ENCODE measurements around the gene ARAF.

DNA sequence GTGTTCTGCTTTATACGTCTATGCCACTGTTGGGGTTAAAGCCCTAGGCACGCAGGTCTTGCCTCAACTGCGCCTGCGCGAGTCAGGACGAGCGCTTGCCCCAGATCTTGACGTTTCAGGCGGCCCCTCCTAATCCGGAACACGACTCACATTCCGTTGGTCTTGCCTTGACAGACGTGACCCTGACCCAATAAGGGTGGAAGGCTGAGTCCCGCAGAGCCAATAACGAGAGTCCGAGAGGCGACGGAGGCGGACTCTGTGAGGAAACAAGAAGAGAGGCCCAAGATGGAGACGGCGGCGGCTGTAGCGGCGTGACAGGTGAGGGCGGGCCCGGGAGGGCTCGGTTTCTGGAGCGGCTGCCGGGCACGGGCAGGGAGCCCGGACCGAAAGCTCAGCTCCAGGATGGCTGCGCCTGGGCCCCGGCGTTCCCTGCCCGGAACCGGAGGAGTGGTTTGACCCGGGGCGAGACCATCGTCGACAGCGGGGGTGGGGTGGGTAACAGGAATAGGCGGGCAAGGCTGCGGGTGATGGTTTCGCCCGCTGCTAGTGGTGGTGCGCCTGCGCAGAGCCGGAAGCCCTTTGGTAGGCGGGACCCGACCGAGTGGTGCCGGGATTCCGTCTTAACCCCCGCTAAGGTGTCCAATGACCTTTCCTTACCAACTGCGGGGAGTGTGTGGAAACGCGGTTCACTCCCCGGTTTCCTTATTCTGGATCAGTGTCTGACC is at the start of gene ARAF:
- TF ChIP-seq, protein P1, sequence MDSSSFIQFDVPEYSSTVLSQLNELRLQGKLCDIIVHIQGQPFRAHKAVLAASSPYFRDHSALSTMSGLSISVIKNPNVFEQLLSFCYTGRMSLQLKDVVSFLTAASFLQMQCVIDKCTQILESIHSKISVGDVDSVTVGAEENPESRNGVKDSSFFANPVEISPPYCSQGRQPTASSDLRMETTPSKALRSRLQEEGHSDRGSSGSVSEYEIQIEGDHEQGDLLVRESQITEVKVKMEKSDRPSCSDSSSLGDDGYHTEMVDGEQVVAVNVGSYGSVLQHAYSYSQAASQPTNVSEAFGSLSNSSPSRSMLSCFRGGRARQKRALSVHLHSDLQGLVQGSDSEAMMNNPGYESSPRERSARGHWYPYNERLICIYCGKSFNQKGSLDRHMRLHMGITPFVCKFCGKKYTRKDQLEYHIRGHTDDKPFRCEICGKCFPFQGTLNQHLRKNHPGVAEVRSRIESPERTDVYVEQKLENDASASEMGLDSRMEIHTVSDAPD (CRISPR knock-in tag; IDR thresholded peaks at IDR 0.05), result no peak
- TF ChIP-seq BRCA1 (CRISPR knock-in tag; IDR thresholded peaks at IDR 0.05) (no peak), RXRA (CRISPR knock-in tag; IDR thresholded peaks at IDR 0.05) (0 out of 2 replicates have a peak, but pooled peaks have one; percentile 21), ZNF850 (CRISPR knock-in tag; conservative IDR thresholded peaks at IDR 0.05) (no peak)
- TF ChIP-seq, protein P2, sequence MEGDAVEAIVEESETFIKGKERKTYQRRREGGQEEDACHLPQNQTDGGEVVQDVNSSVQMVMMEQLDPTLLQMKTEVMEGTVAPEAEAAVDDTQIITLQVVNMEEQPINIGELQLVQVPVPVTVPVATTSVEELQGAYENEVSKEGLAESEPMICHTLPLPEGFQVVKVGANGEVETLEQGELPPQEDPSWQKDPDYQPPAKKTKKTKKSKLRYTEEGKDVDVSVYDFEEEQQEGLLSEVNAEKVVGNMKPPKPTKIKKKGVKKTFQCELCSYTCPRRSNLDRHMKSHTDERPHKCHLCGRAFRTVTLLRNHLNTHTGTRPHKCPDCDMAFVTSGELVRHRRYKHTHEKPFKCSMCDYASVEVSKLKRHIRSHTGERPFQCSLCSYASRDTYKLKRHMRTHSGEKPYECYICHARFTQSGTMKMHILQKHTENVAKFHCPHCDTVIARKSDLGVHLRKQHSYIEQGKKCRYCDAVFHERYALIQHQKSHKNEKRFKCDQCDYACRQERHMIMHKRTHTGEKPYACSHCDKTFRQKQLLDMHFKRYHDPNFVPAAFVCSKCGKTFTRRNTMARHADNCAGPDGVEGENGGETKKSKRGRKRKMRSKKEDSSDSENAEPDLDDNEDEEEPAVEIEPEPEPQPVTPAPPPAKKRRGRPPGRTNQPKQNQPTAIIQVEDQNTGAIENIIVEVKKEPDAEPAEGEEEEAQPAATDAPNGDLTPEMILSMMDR (CRISPR knock-in tag; IDR thresholded peaks at IDR 0.05), result no peak
- TF ChIP-seq, protein P3, sequence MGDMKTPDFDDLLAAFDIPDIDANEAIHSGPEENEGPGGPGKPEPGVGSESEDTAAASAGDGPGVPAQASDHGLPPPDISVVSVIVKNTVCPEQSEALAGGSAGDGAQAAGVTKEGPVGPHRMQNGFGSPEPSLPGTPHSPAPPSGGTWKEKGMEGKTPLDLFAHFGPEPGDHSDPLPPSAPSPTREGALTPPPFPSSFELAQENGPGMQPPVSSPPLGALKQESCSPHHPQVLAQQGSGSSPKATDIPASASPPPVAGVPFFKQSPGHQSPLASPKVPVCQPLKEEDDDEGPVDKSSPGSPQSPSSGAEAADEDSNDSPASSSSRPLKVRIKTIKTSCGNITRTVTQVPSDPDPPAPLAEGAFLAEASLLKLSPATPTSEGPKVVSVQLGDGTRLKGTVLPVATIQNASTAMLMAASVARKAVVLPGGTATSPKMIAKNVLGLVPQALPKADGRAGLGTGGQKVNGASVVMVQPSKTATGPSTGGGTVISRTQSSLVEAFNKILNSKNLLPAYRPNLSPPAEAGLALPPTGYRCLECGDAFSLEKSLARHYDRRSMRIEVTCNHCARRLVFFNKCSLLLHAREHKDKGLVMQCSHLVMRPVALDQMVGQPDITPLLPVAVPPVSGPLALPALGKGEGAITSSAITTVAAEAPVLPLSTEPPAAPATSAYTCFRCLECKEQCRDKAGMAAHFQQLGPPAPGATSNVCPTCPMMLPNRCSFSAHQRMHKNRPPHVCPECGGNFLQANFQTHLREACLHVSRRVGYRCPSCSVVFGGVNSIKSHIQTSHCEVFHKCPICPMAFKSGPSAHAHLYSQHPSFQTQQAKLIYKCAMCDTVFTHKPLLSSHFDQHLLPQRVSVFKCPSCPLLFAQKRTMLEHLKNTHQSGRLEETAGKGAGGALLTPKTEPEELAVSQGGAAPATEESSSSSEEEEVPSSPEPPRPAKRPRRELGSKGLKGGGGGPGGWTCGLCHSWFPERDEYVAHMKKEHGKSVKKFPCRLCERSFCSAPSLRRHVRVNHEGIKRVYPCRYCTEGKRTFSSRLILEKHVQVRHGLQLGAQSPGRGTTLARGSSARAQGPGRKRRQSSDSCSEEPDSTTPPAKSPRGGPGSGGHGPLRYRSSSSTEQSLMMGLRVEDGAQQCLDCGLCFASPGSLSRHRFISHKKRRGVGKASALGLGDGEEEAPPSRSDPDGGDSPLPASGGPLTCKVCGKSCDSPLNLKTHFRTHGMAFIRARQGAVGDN (CRISPR knock-in tag; IDR thresholded peaks at IDR 0.05), result peak; percentile 79
